Bronchial epithelial cell (primary cell): ENCODE results near the gene RBP4. TPM values are rescaled to one million over a fixed set of nuclear protein-coding genes. Genes with fewer than 3 reads are reported as not detected.

Experiments used
- DNase-seq: peaks from one replicate; pipeline ENCODE4 v3.0.0-alpha.2; 2010; ENCODE audit warnings: low read depth
- FAIRE-seq: peaks from 2 replicates; lab custom pipeline; 2011; peaks lifted over from hg19 to GRCh38; lab: Jason Lieb, UNC
- H3K27me3 ChIP-seq: 2 replicates; pipeline ENCODE4 v1.5.1; 2011; ENCODE audit warnings: low read length; ENCODE audit not compliant: control insufficient read depth, insufficient read depth
- H3K36me3 ChIP-seq: 2 replicates; pipeline ENCODE4 v1.5.1; 2011; ENCODE audit warnings: low read length; ENCODE audit not compliant: control insufficient read depth, insufficient read depth
- H3K4me3 ChIP-seq: 2 replicates; pipeline ENCODE4 v1.5.1; 2011; ENCODE audit warnings: mild to moderate bottlenecking, low read depth, low read length, control low read depth
- CTCF ChIP-seq: IDR thresholded peaks from 2 replicates; pipeline ENCODE4 v1.5.1; 2011; ENCODE audit warnings: mild to moderate bottlenecking, moderate library complexity, low read length, control low read depth, inconsistent platforms; ENCODE audit not compliant: insufficient read depth, severe bottlenecking
- total RNA-seq: library from RNA; depleted of rRNA; stranded (reverse); fragments of >200 nt; gene quantifications from 2 replicates; pipeline ENCODE4 v1.2.1, GENCODE V29; 2014

Gene RBP4
- total RNA-seq, 1 donor from 2014 or later, result not detected

DNA sequence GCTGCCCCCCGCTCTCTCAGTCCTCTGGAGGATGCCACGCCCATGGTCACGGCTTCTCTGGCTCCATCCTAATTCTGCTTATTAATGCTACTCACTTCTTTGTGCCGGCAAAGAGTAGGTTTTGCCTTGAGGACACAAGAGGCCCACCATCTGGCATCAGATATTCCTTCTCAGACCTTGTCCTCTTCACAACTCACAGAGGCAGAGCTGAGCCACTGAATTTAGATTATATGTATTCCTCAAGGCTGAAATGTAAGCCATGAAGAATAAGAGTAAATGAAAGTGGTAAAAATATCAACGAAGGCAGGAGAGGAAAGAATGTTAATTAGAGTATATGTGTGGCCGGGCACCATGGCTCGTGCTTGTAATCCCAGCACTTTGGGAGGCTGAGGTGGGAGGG lies 6.5 kb downstream of the RBP4 start:
- FAIRE-seq (no peak), DNase-seq (no peak)
- Histone ChIP-seq H3K27me3 (peaks cover 1% of the 10 kb centered on the region), H3K36me3 (no peaks in the 10 kb centered on the region), H3K4me3 (no peak overlapping the region)
- TF ChIP-seq CTCF, result no peak

- FAIRE-seq (no peak), DNase-seq (no peak)
- Histone ChIP-seq H3K36me3 (no peaks in the 10 kb centered on the region), H3K27me3 (peaks cover 1% of the 10 kb centered on the region), H3K4me3 (no peak overlapping the region)
- no peak for TF ChIP-seq CTCF
Measured at GRCh38 chr10:93593749-93594148, 7.3 kb downstream of the RBP4 start.

DNA sequence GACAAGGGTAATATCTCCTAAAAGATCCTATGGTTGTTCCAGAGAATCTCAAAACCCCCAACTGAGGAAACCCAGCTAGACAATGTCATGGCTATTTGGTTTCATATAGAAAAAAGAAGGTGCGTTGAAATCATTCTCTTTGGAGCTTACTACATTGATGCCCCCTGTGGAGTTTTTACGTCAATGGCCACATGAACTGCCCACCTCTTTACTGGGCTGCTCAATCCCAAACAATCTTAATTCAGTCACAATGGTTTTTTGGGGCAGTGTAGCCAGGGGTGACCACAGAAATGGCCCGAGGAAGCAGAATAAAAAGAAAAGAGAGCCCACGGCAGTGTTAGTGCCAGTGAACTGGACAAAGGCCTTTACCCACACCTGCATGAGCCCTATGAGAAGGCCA lies 7.8 kb downstream of the RBP4 start:
- Histone ChIP-seq H3K4me3 (no peak overlapping the region), H3K36me3 (no peaks in the 10 kb centered on the region), H3K27me3 (peaks cover 1% of the 10 kb centered on the region)
- FAIRE-seq, result no peak
- no peak for TF ChIP-seq CTCF
- no peak for DNase-seq

DNA sequence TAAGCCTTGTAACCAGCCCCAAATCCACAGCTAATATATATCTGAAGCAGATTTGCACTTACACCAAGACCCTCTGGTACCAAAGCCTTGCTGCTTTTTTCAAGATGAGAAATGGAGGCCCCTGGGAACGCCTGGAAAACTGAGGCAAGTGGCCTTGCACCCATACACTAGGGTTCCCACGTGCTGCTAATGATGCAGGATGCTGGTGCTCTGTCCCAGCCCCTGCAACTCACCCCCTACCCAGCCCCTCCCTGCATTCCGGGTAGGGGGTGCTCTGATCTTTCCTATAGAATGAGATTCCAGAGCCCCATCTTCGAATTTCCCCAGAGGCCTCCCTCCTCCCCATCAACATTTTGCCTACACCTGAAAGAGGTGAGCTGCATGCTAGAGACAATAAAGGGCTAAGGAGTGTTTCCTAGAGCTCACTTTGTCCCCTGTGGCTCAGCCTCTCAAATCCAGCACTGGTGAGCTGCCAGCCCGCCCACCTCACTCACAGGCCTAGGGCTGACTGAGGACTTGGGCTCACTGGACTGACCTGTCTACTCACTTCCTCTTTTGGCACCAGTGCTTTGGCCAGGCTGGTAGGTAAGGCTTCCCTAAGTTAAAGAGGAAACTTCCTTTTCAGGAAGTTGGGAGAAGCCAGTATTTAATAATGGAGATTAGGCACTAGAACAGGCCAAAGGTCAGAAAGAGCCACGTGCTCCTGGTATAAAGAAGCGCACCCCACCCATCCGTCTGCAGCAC lies 9.8 kb downstream of the RBP4 start:
- H3K4me3 ChIP-seq, result no peak overlapping the region
- FAIRE-seq (no peak), DNase-seq (peak; percentile 8)
- peaks cover 3% of the 10 kb centered on the region for H3K27me3 ChIP-seq
- TF ChIP-seq CTCF, result no peak
- no peaks in the 10 kb centered on the region for H3K36me3 ChIP-seq

GRCh38 chr10:93590638-93591037 lies 10.4 kb downstream of the RBP4 start:
- no peak for TF ChIP-seq CTCF
- peaks cover 3% of the 10 kb centered on the region for H3K27me3 ChIP-seq
- DNase-seq, result no peak
- no peaks in the 10 kb centered on the region for H3K36me3 ChIP-seq
- FAIRE-seq, result no peak
- no peak overlapping the region for H3K4me3 ChIP-seq
